Tibial nerve (tissue), 4 donors: ENCODE measurements around the gene AVEN. TPM values are rescaled to one million over a fixed set of nuclear protein-coding genes. Genes with fewer than 3 reads are reported as not detected.

Experiments used
- DNase-seq, 2 donors: peaks; one replicate each; pipeline ENCODE4 v3.0.0-alpha.2; 2019; ENCODE audit warnings: low spot score in 2 of 2
- H3K27ac ChIP-seq, 4 donors: fragments of 200-600 bp; sonication (generic) in 3 of 4; one replicate each; pipeline ENCODE4 v1.5.1; 2017 to 2019; ENCODE audit warnings: mild to moderate bottlenecking in 1 of 4
- H3K27me3 ChIP-seq, 2 donors: fragments of 200-600 bp; sonication (generic) in 1 of 2; one replicate each; pipeline versions ENCODE4 v1.5.1 to v1.6.0; 2017 to 2019
- H3K36me3 ChIP-seq, 3 donors: fragments of 200-600 bp; sonication (generic); one replicate each; pipeline ENCODE4 v1.5.1; 2018 to 2019
- H3K4me1 ChIP-seq, 4 donors: fragments of 200-600 bp; sonication (generic) in 3 of 4; one replicate each; pipeline ENCODE4 v1.5.1; 2017 to 2019
- H3K4me3 ChIP-seq, 4 donors: fragments of 200-600 bp; sonication (generic) in 3 of 4; one replicate each; pipeline ENCODE4 v1.5.1; 2017 to 2019; ENCODE audit warnings: mild to moderate bottlenecking in 1 of 4, moderate library complexity in 1 of 4
- H3K9me3 ChIP-seq, 4 donors: fragments of 200-600 bp; sonication (generic) in 3 of 4; one replicate each; pipeline ENCODE4 v1.5.1; 2017 to 2019
- CTCF ChIP-seq, 5 experiments: fragments of 200-600 bp in 3 of 5; fragments of 450-650 bp in 2 of 5; sonication (generic) in 3 of 5; IDR thresholded peaks; one replicate each; pipeline ENCODE4 v1.5.1; 2016 to 2019; ENCODE audit warnings: antibody characterized with exemption in 5 of 5, mild to moderate bottlenecking in 3 of 5, moderate library complexity in 2 of 5
- EP300 ChIP-seq, 2 donors: sonication (generic); formaldehyde crosslinking; IDR thresholded peaks; one replicate each; pipeline ENCODE4 v1.6.1; 2017; ENCODE audit warnings: antibody characterized with exemption in 2 of 2, mild to moderate bottlenecking in 1 of 2
- POLR2A ChIP-seq, 2 donors: fragments of 450-650 bp; IDR thresholded peaks; one replicate each; pipeline ENCODE4 v1.6.1; 2017; ENCODE audit warnings: antibody characterized with exemption in 2 of 2, mild to moderate bottlenecking in 2 of 2, moderate library complexity in 2 of 2
- WGBS, 2 donors: methylation state at CpG; one replicate each; pipeline ENCODE4 v1.1.5; 2018; 5-methylcytosine and 5-hydroxymethylcytosine counted together
- total RNA-seq, 4 donors: library from RNA; depleted of rRNA; stranded (reverse); fragments of >200 nt; gene quantifications; one replicate each; pipeline ENCODE4 v1.1.0, GENCODE V29; 2016

AVEN gene
- total RNA-seq, 4 donors from 2014 or later, result 14.9 to 34.8 (median 25.5) TPM

DNA sequence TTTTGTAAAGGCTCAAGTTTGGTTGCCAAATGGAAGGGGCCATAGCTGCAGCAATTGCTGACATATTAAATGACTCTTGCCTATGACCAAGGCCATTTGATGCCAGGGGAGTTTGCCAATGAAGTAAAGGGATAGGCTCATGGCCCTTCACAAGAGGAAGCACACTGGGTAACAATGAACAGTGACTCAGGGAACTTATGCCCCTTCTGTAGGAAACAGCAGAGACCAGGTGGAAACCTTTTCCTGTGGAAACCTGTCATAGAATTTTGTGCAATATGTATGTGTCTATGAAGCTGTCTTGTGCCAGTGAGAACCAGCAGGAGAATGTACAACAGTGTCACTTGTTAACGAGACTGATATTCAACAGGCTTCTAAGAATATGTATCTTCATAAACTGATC is 25.4 kb upstream of the AVEN start:
- DNase-seq, result no peak
- Histone ChIP-seq H3K27me3 (no peaks in the 10 kb centered on the region), H3K36me3 (no peaks in the 10 kb centered on the region), H3K4me3 (no peak overlapping the region), H3K4me1 (no peaks in the 10 kb centered on the region), H3K27ac (no peak overlapping the region), H3K9me3 (no peaks in the 10 kb centered on the region)
- WGBS, 2 donors, result 0% methylated on average over 1 of the region's 1 CpG
- no peak for TF ChIP-seq EP300 (IDR thresholded peaks at IDR 0.05)
- no peak for TF ChIP-seq CTCF (IDR thresholded peaks at IDR 0.05)
- no peak for TF ChIP-seq POLR2A (IDR thresholded peaks at IDR 0.05)

- Histone ChIP-seq H3K9me3 (no peaks in the 10 kb centered on the region), H3K27ac (no peak overlapping the region), H3K4me3 (no peak overlapping the region), H3K4me1 (no peaks in the 10 kb centered on the region), H3K36me3 (no peaks in the 10 kb centered on the region), H3K27me3 (no peaks in the 10 kb centered on the region)
- no peak for TF ChIP-seq EP300 (IDR thresholded peaks at IDR 0.05)
- no peak for TF ChIP-seq POLR2A (IDR thresholded peaks at IDR 0.05)
- no peak for TF ChIP-seq CTCF (IDR thresholded peaks at IDR 0.05)
- no peak for DNase-seq
- 77 to 80% methylated on average over 3 of the region's 3 CpGs for WGBS, 2 donors
Measured at GRCh38 chr15:34059946-34060345, 20.9 kb upstream of the AVEN start.

GRCh38 chr15:34059476-34059875 is 20.5 kb upstream of the AVEN start:
- no peak overlapping the region for H3K27ac ChIP-seq
- no peaks in the 10 kb centered on the region for H3K36me3 ChIP-seq

DNA sequence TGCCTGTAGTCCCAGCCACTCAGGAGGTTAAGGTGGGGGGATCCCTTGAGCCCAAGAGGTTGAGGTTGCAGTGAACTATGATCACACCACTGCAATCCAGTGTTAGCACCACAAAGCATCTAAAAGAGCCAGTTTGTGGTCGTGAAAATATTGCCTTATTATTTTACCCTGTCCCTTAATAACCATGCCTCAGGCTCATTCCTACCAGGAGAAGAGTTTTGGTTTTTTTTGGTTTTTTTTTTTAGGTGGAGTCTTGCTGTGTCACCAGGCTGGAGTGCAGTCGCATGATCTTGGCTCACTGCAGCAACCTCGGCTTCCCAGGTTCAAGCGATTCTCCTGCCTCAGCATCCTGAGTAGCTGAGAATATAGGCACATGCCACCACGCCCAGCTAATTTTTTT is 17.9 kb upstream of the AVEN start:
- no peaks in the 10 kb centered on the region for H3K9me3 ChIP-seq
- no peaks in the 10 kb centered on the region for H3K27me3 ChIP-seq
- H3K4me3 ChIP-seq, result no peak overlapping the region
- DNase-seq, result no peak
- 85 to 88% methylated on average over 5 of the region's 5 CpGs for WGBS, 2 donors
- no peaks in the 10 kb centered on the region for H3K4me1 ChIP-seq
- H3K27ac ChIP-seq, result no peak overlapping the region
- TF ChIP-seq POLR2A (IDR thresholded peaks at IDR 0.05), result no peak
- no peak for TF ChIP-seq EP300 (IDR thresholded peaks at IDR 0.05)
- no peak for TF ChIP-seq CTCF (IDR thresholded peaks at IDR 0.05)
- no peaks in the 10 kb centered on the region for H3K36me3 ChIP-seq

More at GRCh38 chr15:34059476-34059875, 20.5 kb upstream of the AVEN start:
- Histone ChIP-seq H3K4me1 (no peaks in the 10 kb centered on the region), H3K9me3 (no peaks in the 10 kb centered on the region), H3K4me3 (no peak overlapping the region), H3K27me3 (no peaks in the 10 kb centered on the region)
- no peak for DNase-seq
- TF ChIP-seq POLR2A (IDR thresholded peaks at IDR 0.05) (no peak), EP300 (IDR thresholded peaks at IDR 0.05) (no peak), CTCF (IDR thresholded peaks at IDR 0.05) (no peak)
- WGBS, 2 donors, result 48 to 63% methylated on average over 2 of the region's 2 CpGs

GRCh38 chr15:34055868-34056595 is 17.0 kb upstream of the AVEN start:
- H3K36me3 ChIP-seq, result no peaks in the 10 kb centered on the region
- H3K27ac ChIP-seq, result peak overlapping the region in 1 of 4 donors; percentile 17
- H3K9me3 ChIP-seq, result peaks cover 0 to 5% (median 1%) of the 10 kb centered on the region in 4 donors
- H3K27me3 ChIP-seq, result no peaks in the 10 kb centered on the region
- TF ChIP-seq EP300 (IDR thresholded peaks at IDR 0.05) (no peak), POLR2A (IDR thresholded peaks at IDR 0.05) (no peak), CTCF (IDR thresholded peaks at IDR 0.05) (no peak)
- WGBS, 2 donors, result 51 to 52% methylated on average over 3 of the region's 3 CpGs
- DNase-seq, result no peak
- H3K4me3 ChIP-seq, result no peak overlapping the region
- no peaks in the 10 kb centered on the region for H3K4me1 ChIP-seq
